Fibroblast of lung (primary cell): ENCODE data around the gene PITX2.
A peak's percentile ranks its signal among the peaks of the same experiment; 100 is the strongest.

Experiments
- EZH2 ChIP-seq: IDR thresholded peaks from 2 replicates; pipeline ENCODE4 v1.5.1; 2012; ENCODE audit warnings: low read length, control low read depth, mild to moderate bottlenecking; ENCODE audit errors: missing control alignments
- TF ChIP-seq, protein P1 (sequence below), 2 donors: IDR thresholded peaks in 1 of 2; conservative IDR thresholded peaks in 1 of 2; 1 replicate in 1 of 2; 2 replicates in 1 of 2; pipeline ENCODE4 v1.5.1; 2011 to 2012; ENCODE audit warnings: low read length in 2 of 2, control low read depth in 1 of 2, inconsistent platforms in 1 of 2, low read depth in 1 of 2, mild to moderate bottlenecking in 1 of 2

DNA sequence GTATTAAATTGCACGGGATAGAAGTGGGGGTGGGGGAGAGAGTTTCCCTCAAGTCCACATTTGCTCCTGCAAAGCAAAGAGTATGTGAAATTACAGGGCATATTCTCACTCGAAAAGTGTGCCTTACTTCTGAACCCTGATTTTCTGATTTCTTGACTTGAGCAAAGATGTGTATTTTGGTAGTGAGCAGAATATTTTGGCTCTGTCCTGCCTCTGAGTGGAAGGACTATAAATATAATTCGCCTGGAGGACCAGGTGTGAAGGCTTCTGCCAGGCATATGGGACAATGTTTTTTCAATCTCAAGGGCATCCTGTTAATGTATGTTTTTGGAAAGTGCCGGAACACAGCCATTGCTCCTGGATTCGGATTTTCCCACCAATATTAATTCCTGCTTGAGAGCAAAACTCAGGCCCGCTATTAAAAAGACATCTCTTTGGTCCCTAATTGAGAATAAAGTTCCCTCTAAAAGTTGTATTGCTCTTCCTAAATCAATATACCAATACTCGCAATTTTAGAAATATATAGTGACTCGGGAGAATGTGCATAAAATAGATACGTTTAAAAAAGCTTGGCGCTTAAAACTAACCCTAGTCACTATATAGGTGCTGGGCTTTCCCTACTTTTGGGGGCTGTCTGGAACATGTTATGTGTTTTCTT, 15.3 kb upstream of the PITX2 start:
- TF ChIP-seq, protein P1, sequence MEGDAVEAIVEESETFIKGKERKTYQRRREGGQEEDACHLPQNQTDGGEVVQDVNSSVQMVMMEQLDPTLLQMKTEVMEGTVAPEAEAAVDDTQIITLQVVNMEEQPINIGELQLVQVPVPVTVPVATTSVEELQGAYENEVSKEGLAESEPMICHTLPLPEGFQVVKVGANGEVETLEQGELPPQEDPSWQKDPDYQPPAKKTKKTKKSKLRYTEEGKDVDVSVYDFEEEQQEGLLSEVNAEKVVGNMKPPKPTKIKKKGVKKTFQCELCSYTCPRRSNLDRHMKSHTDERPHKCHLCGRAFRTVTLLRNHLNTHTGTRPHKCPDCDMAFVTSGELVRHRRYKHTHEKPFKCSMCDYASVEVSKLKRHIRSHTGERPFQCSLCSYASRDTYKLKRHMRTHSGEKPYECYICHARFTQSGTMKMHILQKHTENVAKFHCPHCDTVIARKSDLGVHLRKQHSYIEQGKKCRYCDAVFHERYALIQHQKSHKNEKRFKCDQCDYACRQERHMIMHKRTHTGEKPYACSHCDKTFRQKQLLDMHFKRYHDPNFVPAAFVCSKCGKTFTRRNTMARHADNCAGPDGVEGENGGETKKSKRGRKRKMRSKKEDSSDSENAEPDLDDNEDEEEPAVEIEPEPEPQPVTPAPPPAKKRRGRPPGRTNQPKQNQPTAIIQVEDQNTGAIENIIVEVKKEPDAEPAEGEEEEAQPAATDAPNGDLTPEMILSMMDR (conservative IDR thresholded peaks at IDR 0.05 in 1 of 2, IDR thresholded peaks at IDR 0.05 in 1 of 2; ENCODE audit: low read depth in 1 of 2, low read length in 2 of 2): no peak
- TF ChIP-seq EZH2: peak; percentile 9
